A549 (cell line): ENCODE data around the gene EPB41L1. TPM values are rescaled to one million over a fixed set of nuclear protein-coding genes. Genes with fewer than 3 reads are reported as not detected.

ENCODE experiments used
- ATAC-seq, 2 experiments: fragments of 200-7000 bp in 1 of 2; fragments of >200 bp in 1 of 2; cut with Nextera tagmentation in 1 of 2; cut with Tn5 transposase in 1 of 2; 3 replicates each; pipeline versions ENCODE4 v1.8.0 to v1.9.1; 2018 to 2020; ENCODE audit warnings: mild to moderate bottlenecking in 1 of 2, moderate library complexity in 1 of 2
- CTCF ChIA-PET: fragments of 300-600 bp; sonication (Branson Sonifier 250); formaldehyde crosslinking; extraction: SDS; loops from one replicate; lab custom pipeline; 2021; ENCODE audit warnings: antibody characterized with exemption, inconsistent platforms; lab: Yijun Ruan, JAX
- POLR2A ChIA-PET: fragments of 350-600 bp; formaldehyde crosslinking; extraction: SDS; loops from one replicate; lab custom pipeline; 2021; ENCODE audit warnings: antibody characterized with exemption, inconsistent platforms; lab: Yijun Ruan, JAX
- DNase-seq, 2 experiments: peaks; one replicate each; pipeline versions ENCODE4 v3.0.0 to v3.0.0-alpha.2; 2011 to 2016; ENCODE audit warnings: low read depth in 1 of 2, low spot score in 1 of 2
- FAIRE-seq: peaks from 2 replicates; lab custom pipeline; 2011; peaks lifted over from hg19 to GRCh38; lab: Jason Lieb, UNC
- H3K27ac ChIP-seq, 2 experiments: fragments of >200 bp; sonication (Bioruptor Twin); formaldehyde crosslinking; 3 replicates each; pipeline ENCODE4 v1.5.1; 2016 to 2017
- H3K4me1 ChIP-seq: fragments of >200 bp; sonication (Bioruptor Twin); formaldehyde crosslinking; 3 replicates; pipeline ENCODE4 v1.6.1; 2016
- H3K4me2 ChIP-seq: fragments of >200 bp; sonication (Bioruptor Twin); formaldehyde crosslinking; 3 replicates; pipeline ENCODE4 v1.6.1; 2016
- H3K4me3 ChIP-seq: fragments of >200 bp; sonication (Bioruptor Twin); formaldehyde crosslinking; 3 replicates; pipeline ENCODE4 v1.5.1; 2016
- H3K9me3 ChIP-seq: fragments of >200 bp; sonication (Bioruptor Twin); formaldehyde crosslinking; 3 replicates; pipeline ENCODE4 v1.6.1; 2016
- ATOH8 ChIP-seq: fragments of 250-450 bp; sonication (Bioruptor Pico); IDR thresholded peaks from 2 replicates; pipeline ENCODE4 v1.5.0; 2020; ENCODE audit warnings: low read depth, mild to moderate bottlenecking, moderate library complexity
- BCL3 ChIP-seq: fragments of >200 bp; sonication (Bioruptor Twin); formaldehyde crosslinking; IDR thresholded peaks from 3 replicates; pipeline ENCODE4 v1.6.1; 2016
- CBX8 ChIP-seq: fragments of 200-600 bp; sonication (generic); IDR thresholded peaks from 2 replicates; pipeline ENCODE4 v1.6.1; 2016
- EHF ChIP-seq: fragments of 250-450 bp; sonication (Bioruptor Pico); IDR thresholded peaks from 2 replicates; pipeline ENCODE4 v1.5.0; 2020; ENCODE audit warnings: mild to moderate bottlenecking
- EHMT2 ChIP-seq: fragments of 200-600 bp; sonication (generic); IDR thresholded peaks from 2 replicates; pipeline ENCODE4 v1.6.1; 2016; ENCODE audit warnings: antibody characterized with exemption, low read depth, mild to moderate bottlenecking, moderate library complexity
- ELK1 ChIP-seq: fragments of 150-350 bp; IDR thresholded peaks from 2 replicates; pipeline ENCODE4 v1.6.1; 2014; ENCODE audit warnings: low read depth, mild to moderate bottlenecking, low read length
- FOSL2 ChIP-seq, 2 experiments: fragments of 450-650 bp in 1 of 2; fragments of >200 bp in 1 of 2; sonication (Bioruptor Twin) in 1 of 2; formaldehyde crosslinking; IDR thresholded peaks; 2 replicates each; pipeline versions ENCODE4 v1.5.0 to v1.6.1; 2016 to 2020; ENCODE audit warnings: mild to moderate bottlenecking in 1 of 2, moderate library complexity in 1 of 2
- HMGXB4 ChIP-seq: fragments of 250-450 bp; sonication (Bioruptor Pico); IDR thresholded peaks from 2 replicates; pipeline ENCODE4 v1.5.0; 2021; ENCODE audit warnings: mild to moderate bottlenecking, moderate library complexity, borderline replicate concordance
- HOXB5 ChIP-seq: fragments of 250-450 bp; sonication (Bioruptor Pico); IDR thresholded peaks from 2 replicates; pipeline ENCODE4 v1.5.0; 2020; ENCODE audit warnings: mild to moderate bottlenecking, moderate library complexity
- MAFK ChIP-seq: fragments of 450-650 bp; IDR thresholded peaks from 2 replicates; pipeline ENCODE4 v1.6.1; 2014; ENCODE audit not compliant: partially characterized antibody
- MAX ChIP-seq: IDR thresholded peaks from 2 replicates; pipeline ENCODE4 v1.6.1; 2012
- MAZ ChIP-seq: fragments of 150-350 bp; IDR thresholded peaks from 2 replicates; pipeline ENCODE4 v1.6.1; 2014; ENCODE audit warnings: antibody characterized with exemption, low read depth, low read length, borderline replicate concordance
- MYC ChIP-seq: IDR thresholded peaks from 2 replicates; pipeline ENCODE4 v1.6.1; 2012; ENCODE audit warnings: mild to moderate bottlenecking, inconsistent platforms, low read length, improper control_type of control experiment, borderline replicate concordance
- NPAS2 ChIP-seq: fragments of 250-450 bp; sonication (Bioruptor Pico); IDR thresholded peaks from 2 replicates; pipeline ENCODE4 v1.8.0; 2022; ENCODE audit warnings: mild to moderate bottlenecking, moderate library complexity, borderline replicate concordance
- POLR2AphosphoS2 ChIP-seq: conservative IDR thresholded peaks from 2 replicates; pipeline ENCODE4 v1.6.1; 2012; ENCODE audit warnings: low read length, improper control_type of control experiment, inconsistent platforms
- RCOR1 ChIP-seq: fragments of 150-350 bp; IDR thresholded peaks from 2 replicates; pipeline ENCODE4 v1.6.1; 2014; ENCODE audit warnings: antibody characterized with exemption, low read length, low read depth
- RFX5 ChIP-seq: fragments of 450-650 bp; IDR thresholded peaks from 2 replicates; pipeline ENCODE4 v1.7.1; 2014; ENCODE audit warnings: antibody characterized with exemption, mild to moderate bottlenecking, moderate library complexity
- ZFP36 ChIP-seq: fragments of 450-650 bp; IDR thresholded peaks from 2 replicates; pipeline ENCODE4 v1.6.1; 2014; ENCODE audit warnings: borderline replicate concordance; ENCODE audit not compliant: partially characterized antibody
- ZNF302 ChIP-seq: fragments of 250-450 bp; sonication (Bioruptor Pico); IDR thresholded peaks from 2 replicates; pipeline ENCODE4 v1.9.0; 2021; ENCODE audit warnings: inconsistent platforms, mild to moderate bottlenecking, moderate library complexity
- WGBS: methylation state at CpG from one replicate; pipeline ENCODE4 v1.1.6; 2017; ENCODE audit errors: missing lambda C conversion rate; 5-methylcytosine and 5-hydroxymethylcytosine counted together
- polyA plus RNA-seq, 4 experiments: library from polyadenylated mRNA; depleted of rRNA in 3 of 4; stranded (reverse); fragments of >200 nt; fragmentation: RNase III in 1 of 4; extraction: RNeasy Plus Mini Kit Qiagen cat#74134 plus additional on column Dnase treatment in 1 of 4; gene quantifications; 2 replicates in 3 of 4; 3 replicates in 1 of 4; pipeline ENCODE4 v1.2.3, GENCODE V29; 2011 to 2017

The EPB41L1 gene
- polyA plus RNA-seq, 2 of the 4 experiments (the other 2 are of a cell fraction), result 45.9 to 94.4 TPM

GRCh38 chr20:36225666-36226065 is 71.1 kb downstream of the EPB41L1 start:
- ChIA-PET POLR2A (no interaction called here), CTCF (interaction anchor here (0.7 to 3.4 kb wide), 3 partner anchors 23 to 214 kb away, joined by 3 to 18 read pairs (median 9); no protein-coding TSS in a partner anchor)
- FAIRE-seq (no peak), ATAC-seq (no peak), DNase-seq (no peak)
- H3K27ac ChIP-seq, result no peak overlapping the region
- H3K4me3 ChIP-seq, result no peak overlapping the region
- WGBS, result 97% methylated on average over 7 of the region's 7 CpGs
- no peaks in the 10 kb centered on the region for H3K9me3 ChIP-seq
- no peak for TF ChIP-seq NPAS2 (CRISPR knock-in tag)
- TF ChIP-seq RCOR1, result no peak
- TF ChIP-seq MAFK, result no peak
- TF ChIP-seq MAZ, result no peak
- no peak for TF ChIP-seq HOXB5 (CRISPR knock-in tag)
- no peak for TF ChIP-seq ELK1
- TF ChIP-seq MAX, result no peak
- TF ChIP-seq CBX8, result no peak
- no peak for TF ChIP-seq FOSL2 (IDR thresholded peaks at IDR 0.05)
- TF ChIP-seq FOSL2 (CRISPR knock-in tag; IDR thresholded peaks at IDR 0.05), result no peak
- no peak for TF ChIP-seq POLR2AphosphoS2
- no peak for TF ChIP-seq ZNF302 (CRISPR knock-in tag)
- no peak for TF ChIP-seq HMGXB4 (CRISPR knock-in tag)
- TF ChIP-seq MYC, result no peak
- no peak for TF ChIP-seq ZFP36
- no peak for TF ChIP-seq BCL3
- TF ChIP-seq ATOH8, result no peak
- no peak overlapping the region for H3K4me2 ChIP-seq
- H3K4me1 ChIP-seq, result no peaks in the 10 kb centered on the region

GRCh38 chr20:36228770-36229169 is 74.2 kb downstream of the EPB41L1 start:
- DNase-seq (no peak), ATAC-seq (no peak), FAIRE-seq (no peak)
- Histone ChIP-seq H3K4me3 (no peak overlapping the region), H3K4me1 (no peaks in the 10 kb centered on the region), H3K4me2 (no peak overlapping the region), H3K27ac (no peak overlapping the region), H3K9me3 (no peaks in the 10 kb centered on the region)
- POLR2A ChIA-PET, result no interaction called here
- TF ChIP-seq NPAS2 (CRISPR knock-in tag) (no peak), RFX5 (no peak), EHF (CRISPR knock-in tag) (no peak), EHMT2 (no peak)
- 81% methylated on average over 6 of the region's 6 CpGs for WGBS
- CTCF ChIA-PET, result interaction anchor here (0.8 to 1.2 kb wide), 3 partner anchors 26 to 106 kb away, joined by 3 read pairs; no protein-coding TSS in a partner anchor
